GM23248 (cell line): ENCODE measurements around the gene DOK5. TPM values are rescaled to one million over a fixed set of nuclear protein-coding genes. Genes with fewer than 3 reads are reported as not detected.

Experiments used
- DNase-seq: peaks from one replicate; pipeline ENCODE4 v3.0.0-alpha.2; 2015
- H2AFZ ChIP-seq: fragments of 200-600 bp; sonication (generic); 2 replicates; pipeline ENCODE4 v1.6.1; 2016; ENCODE audit warnings: antibody characterized with exemption
- H3F3A ChIP-seq: fragments of 200-600 bp; sonication (generic); 2 replicates; pipeline ENCODE4 v1.6.1; 2016; ENCODE audit warnings: mild to moderate bottlenecking, antibody characterized with exemption, mixed run types; ENCODE audit not compliant: insufficient read depth
- H3K27ac ChIP-seq: fragments of 200-600 bp; sonication (generic); 2 replicates; pipeline ENCODE4 v1.5.1; 2016; ENCODE audit warnings: mild to moderate bottlenecking
- H3K27me3 ChIP-seq: fragments of 200-600 bp; sonication (generic); replicated peaks from 2 replicates; pipeline ENCODE4 v1.6.1; 2016; ENCODE audit warnings: mild to moderate bottlenecking; ENCODE audit not compliant: insufficient read depth
- H3K36me3 ChIP-seq: fragments of 200-600 bp; sonication (generic); 2 replicates; pipeline ENCODE4 v1.6.1; 2016; ENCODE audit warnings: low read depth, mild to moderate bottlenecking
- H3K4me1 ChIP-seq: fragments of 200-600 bp; sonication (generic); 2 replicates; pipeline ENCODE4 v1.6.1; 2016; ENCODE audit warnings: mild to moderate bottlenecking; ENCODE audit not compliant: insufficient read depth
- H3K4me2 ChIP-seq: fragments of 200-600 bp; sonication (generic); one replicate; pipeline ENCODE4 v1.6.1; 2016; ENCODE audit warnings: mild to moderate bottlenecking; ENCODE audit not compliant: unreplicated experiment
- H3K4me3 ChIP-seq: fragments of 200-600 bp; sonication (generic); 2 replicates; pipeline ENCODE4 v1.5.1; 2016; ENCODE audit warnings: mild to moderate bottlenecking
- H3K79me2 ChIP-seq: fragments of 200-600 bp; sonication (generic); 2 replicates; pipeline ENCODE4 v1.6.1; 2016; ENCODE audit warnings: mild to moderate bottlenecking; ENCODE audit not compliant: insufficient read depth
- H3K9ac ChIP-seq: fragments of 200-600 bp; sonication (generic); 2 replicates; pipeline ENCODE4 v1.6.1; 2016; ENCODE audit warnings: mild to moderate bottlenecking
- H3K9me2 ChIP-seq: fragments of 200-600 bp; sonication (generic); 2 replicates; pipeline ENCODE4 v1.6.1; 2016; ENCODE audit warnings: mixed run types, mild to moderate bottlenecking, moderate library complexity; ENCODE audit not compliant: insufficient read depth
- H3K9me3 ChIP-seq: fragments of 200-600 bp; sonication (generic); one replicate; pipeline ENCODE4 v1.6.1; 2017; ENCODE audit warnings: low read depth
- H4K20me1 ChIP-seq: fragments of 200-600 bp; sonication (generic); 2 replicates; pipeline ENCODE4 v1.6.0; 2016; ENCODE audit not compliant: insufficient read depth
- EZH2 ChIP-seq: fragments of 200-600 bp; sonication (generic); IDR thresholded peaks from 2 replicates; pipeline ENCODE4 v1.6.1; 2018; ENCODE audit warnings: antibody characterized with exemption, mild to moderate bottlenecking; ENCODE audit not compliant: insufficient read depth, poor library complexity, severe bottlenecking
- EZH2phosphoT487 ChIP-seq: fragments of 200-600 bp; sonication (generic); IDR thresholded peaks from 2 replicates; pipeline ENCODE4 v1.6.1; 2018; ENCODE audit warnings: antibody characterized with exemption, moderate library complexity, mild to moderate bottlenecking, low read depth; ENCODE audit not compliant: insufficient read depth
- WGBS, 2 experiments: methylation state at CpG; one replicate each; pipeline ENCODE4 v1.1.6; 2015 to 2017; ENCODE audit warnings: low lambda C conversion rate in 2 of 2, low coverage in 1 of 2; ENCODE audit errors: missing lambda C conversion rate in 2 of 2; 5-methylcytosine and 5-hydroxymethylcytosine counted together
- in situ Hi-C: fragments of 300-500 bp; cut with MboI; formaldehyde crosslinking; loops from 2 replicates; pipeline ENCODE4 v1.15.0; 2020
- polyA plus RNA-seq: library from polyadenylated mRNA; unstranded; fragments of >200 nt; fragmentation: Nextera tagmentation; extraction: Ambion mirVana; gene quantifications from 2 replicates; pipeline ENCODE4 v1.2.1, GENCODE V29; 2016
- total RNA-seq: library from RNA; depleted of rRNA; stranded (reverse); fragments of >200 nt; shearing (Covaris generic); gene quantifications from 2 replicates; pipeline ENCODE4 v1.2.3, GENCODE V29; 2014

DOK5 gene
- total and polyA plus RNA-seq, 2 experiments from 2014 or later = 10.8 to 16.1 TPM

- no peak overlapping the region for H3K4me3 ChIP-seq
- no peaks in the 10 kb centered on the region for H3F3A ChIP-seq
- no peaks in the 10 kb centered on the region for H3K9me3 ChIP-seq
- no peak overlapping the region for H3K4me2 ChIP-seq
- H3K27ac ChIP-seq = no peak overlapping the region
- H3K27me3 ChIP-seq = 0 out of 2 replicates have a peak, but pooled peaks cover 4% of the 10 kb centered on the region
- TF ChIP-seq EZH2phosphoT487 = no peak
- no peak for TF ChIP-seq EZH2
- no peak for DNase-seq
- 43 to 49% methylated on average over 5 of the region's 5 CpGs for WGBS, 2 experiments
- no peaks in the 10 kb centered on the region for H3K36me3 ChIP-seq
- H3K9ac ChIP-seq = no peak overlapping the region
- in situ Hi-C loops = no loop called here
- no peaks in the 10 kb centered on the region for H3K79me2 ChIP-seq
- no peaks in the 10 kb centered on the region for H3K4me1 ChIP-seq
- no peaks in the 10 kb centered on the region for H3K9me2 ChIP-seq
- no peaks in the 10 kb centered on the region for H4K20me1 ChIP-seq
- no peak overlapping the region for H2AFZ ChIP-seq
Measured at GRCh38 chr20:54450207-54450606, 25.2 kb upstream of the DOK5 start.

GRCh38 chr20:54451171-54451570 lies 24.2 kb upstream of the DOK5 start:
- no peak overlapping the region for H3K4me2 ChIP-seq
- no peaks in the 10 kb centered on the region for H3K9me2 ChIP-seq
- H3K9ac ChIP-seq = no peak overlapping the region
- no peak for DNase-seq
- in situ Hi-C loops = no loop called here
- 44 to 45% methylated on average over 9 of the region's 9 CpGs for WGBS, 2 experiments
- H3K27ac ChIP-seq = no peak overlapping the region
- H3K36me3 ChIP-seq = no peaks in the 10 kb centered on the region
- H3K4me1 ChIP-seq = no peaks in the 10 kb centered on the region
- H3K4me3 ChIP-seq = no peak overlapping the region
- 0 out of 2 replicates have a peak, but pooled peaks cover 4% of the 10 kb centered on the region for H3K27me3 ChIP-seq
- no peaks in the 10 kb centered on the region for H4K20me1 ChIP-seq
- no peak for TF ChIP-seq EZH2phosphoT487
- TF ChIP-seq EZH2 = no peak
- H3F3A ChIP-seq = no peaks in the 10 kb centered on the region
- H2AFZ ChIP-seq = no peak overlapping the region
- H3K79me2 ChIP-seq = no peaks in the 10 kb centered on the region
- H3K9me3 ChIP-seq = no peaks in the 10 kb centered on the region

- H3K4me1 ChIP-seq = no peaks in the 10 kb centered on the region
- TF ChIP-seq EZH2phosphoT487 (no peak), EZH2 (no peak)
- H3K27me3 ChIP-seq = no peaks in the 10 kb centered on the region
- no peaks in the 10 kb centered on the region for H3K79me2 ChIP-seq
- H3K4me3 ChIP-seq = no peak overlapping the region
- no peak overlapping the region for H3K9ac ChIP-seq
- no peak overlapping the region for H3K27ac ChIP-seq
- H3K36me3 ChIP-seq = no peaks in the 10 kb centered on the region
- DNase-seq = no peak
- no peak overlapping the region for H3K4me2 ChIP-seq
- no peaks in the 10 kb centered on the region for H4K20me1 ChIP-seq
- no peaks in the 10 kb centered on the region for H3K9me2 ChIP-seq
- H3F3A ChIP-seq = no peaks in the 10 kb centered on the region
- WGBS, 2 experiments = 78% methylated on average over 12 of the region's 12 CpGs
- H2AFZ ChIP-seq = no peak overlapping the region
- no peaks in the 10 kb centered on the region for H3K9me3 ChIP-seq
- in situ Hi-C loops = no loop called here
Measured at GRCh38 chr20:54452277-54452676, 23.1 kb upstream of the DOK5 start.

- DNase-seq = no peak
- Histone ChIP-seq H3K4me1 (no peaks in the 10 kb centered on the region), H3K79me2 (no peaks in the 10 kb centered on the region), H3K27ac (no peak overlapping the region), H3K27me3 (no peaks in the 10 kb centered on the region), H3K4me2 (no peak overlapping the region), H3K4me3 (no peak overlapping the region), H2AFZ (no peak overlapping the region), H3K36me3 (no peaks in the 10 kb centered on the region), H3F3A (no peaks in the 10 kb centered on the region), H3K9me3 (no peaks in the 10 kb centered on the region), H4K20me1 (no peaks in the 10 kb centered on the region), H3K9ac (no peak overlapping the region), H3K9me2 (no peaks in the 10 kb centered on the region)
- in situ Hi-C loops = no loop called here
- TF ChIP-seq EZH2 = no peak
- TF ChIP-seq EZH2phosphoT487 = no peak
- WGBS, 2 experiments = 63 to 73% methylated on average over 2 of the region's 2 CpGs
Measured at GRCh38 chr20:54454982-54455381, 20.4 kb upstream of the DOK5 start.

GRCh38 chr20:54456423-54456822 lies 19.0 kb upstream of the DOK5 start:
- H3K27me3 ChIP-seq = no peaks in the 10 kb centered on the region
- no peaks in the 10 kb centered on the region for H3F3A ChIP-seq
- no peaks in the 10 kb centered on the region for H3K4me1 ChIP-seq
- no peak overlapping the region for H3K27ac ChIP-seq
- H3K4me3 ChIP-seq = no peak overlapping the region
- 70 to 74% methylated on average over 2 of the region's 2 CpGs for WGBS, 2 experiments
- H2AFZ ChIP-seq = no peak overlapping the region
- H3K9me3 ChIP-seq = no peaks in the 10 kb centered on the region
- in situ Hi-C loops = no loop called here
- no peaks in the 10 kb centered on the region for H4K20me1 ChIP-seq
- TF ChIP-seq EZH2 = no peak
- TF ChIP-seq EZH2phosphoT487 = no peak
- H3K9ac ChIP-seq = no peak overlapping the region
- no peak overlapping the region for H3K4me2 ChIP-seq
- H3K79me2 ChIP-seq = no peaks in the 10 kb centered on the region
- H3K9me2 ChIP-seq = no peaks in the 10 kb centered on the region
- DNase-seq = no peak
- H3K36me3 ChIP-seq = no peaks in the 10 kb centered on the region
